GM23338 (cell line): ENCODE data around the gene RND3. TPM values are rescaled to one million over a fixed set of nuclear protein-coding genes. Genes with fewer than 3 reads are reported as not detected.

Experiments
- ATAC-seq: fragments of 200-7000 bp; cut with Tn5 transposase; 3 replicates; pipeline ENCODE4 v1.9.1; 2020
- DNase-seq: peaks from one replicate; pipeline ENCODE4 v3.0.0-alpha.2; 2015; ENCODE audit warnings: low spot score
- H2AFZ ChIP-seq: fragments of 200-600 bp; sonication (generic); 2 replicates; pipeline ENCODE4 v1.8.0; 2016; ENCODE audit warnings: antibody characterized with exemption, mild to moderate bottlenecking, moderate library complexity
- H3F3A ChIP-seq: fragments of 200-600 bp; sonication (generic); replicated peaks from 2 replicates; pipeline ENCODE4 v1.8.0; 2017; ENCODE audit warnings: antibody characterized with exemption, mixed run types, low read depth
- H3K27ac ChIP-seq: fragments of 200-600 bp; sonication (generic); 2 replicates; pipeline ENCODE4 v1.6.1; 2016; ENCODE audit warnings: low read depth
- H3K27me3 ChIP-seq: fragments of 200-600 bp; sonication (generic); 2 replicates; pipeline ENCODE4 v1.8.0; 2016; ENCODE audit warnings: mild to moderate bottlenecking, mixed run types, moderate library complexity; ENCODE audit not compliant: insufficient read depth
- H3K36me3 ChIP-seq: fragments of 200-600 bp; sonication (generic); 2 replicates; pipeline ENCODE4 v1.8.0; 2016; ENCODE audit warnings: mild to moderate bottlenecking; ENCODE audit not compliant: insufficient read depth
- H3K4me1 ChIP-seq: fragments of 200-600 bp; sonication (generic); 2 replicates; pipeline ENCODE4 v1.8.0; 2016; ENCODE audit warnings: mild to moderate bottlenecking, moderate library complexity; ENCODE audit not compliant: insufficient read depth
- H3K4me2 ChIP-seq: fragments of 200-600 bp; sonication (generic); 2 replicates; pipeline ENCODE4 v1.7.1; 2017; ENCODE audit warnings: mixed run types
- H3K4me3 ChIP-seq: fragments of 200-600 bp; sonication (generic); 2 replicates; pipeline ENCODE4 v1.6.1; 2016; ENCODE audit warnings: mixed run types
- H3K79me2 ChIP-seq: fragments of 200-600 bp; sonication (generic); replicated peaks from 2 replicates; pipeline ENCODE4 v1.8.0; 2017; ENCODE audit warnings: mild to moderate bottlenecking; ENCODE audit not compliant: insufficient read depth
- H3K9me2 ChIP-seq: fragments of 200-600 bp; sonication (generic); 2 replicates; pipeline ENCODE4 v1.8.0; 2017; ENCODE audit not compliant: insufficient read depth
- H4K20me1 ChIP-seq: fragments of 200-600 bp; sonication (generic); replicated peaks from 2 replicates; pipeline ENCODE4 v1.8.0; 2017; ENCODE audit warnings: mild to moderate bottlenecking; ENCODE audit not compliant: insufficient read depth
- H3K27ac Mint-ChIP-seq: 2 replicates; pipeline ENCODE4 v1.8.0; 2020; ENCODE audit warnings: inconsistent platforms, mild to moderate bottlenecking, moderate library complexity, mixed read lengths
- H3K27me3 Mint-ChIP-seq: 3 replicates; pipeline ENCODE4 v1.8.0; 2022; ENCODE audit warnings: low read depth, mild to moderate bottlenecking, moderate library complexity, mixed read lengths, inconsistent platforms; ENCODE audit not compliant: insufficient read depth, poor library complexity
- H3K36me3 Mint-ChIP-seq: 3 replicates; pipeline ENCODE4 v1.8.0; 2021; ENCODE audit warnings: low read depth, mild to moderate bottlenecking, inconsistent platforms, moderate library complexity, mixed read lengths
- H3K4me1 Mint-ChIP-seq: 3 replicates; pipeline ENCODE4 v1.8.0; 2020; ENCODE audit warnings: mild to moderate bottlenecking, inconsistent platforms, mixed read lengths
- H3K4me3 Mint-ChIP-seq: 3 replicates; pipeline ENCODE4 v1.8.0; 2021; ENCODE audit warnings: moderate library complexity, mild to moderate bottlenecking, inconsistent platforms, mixed read lengths
- H3K9me3 Mint-ChIP-seq: 3 replicates; pipeline ENCODE4 v1.8.0; 2020; ENCODE audit warnings: moderate library complexity, mild to moderate bottlenecking, inconsistent platforms, mixed read lengths
- CREB1 ChIP-seq: fragments of 250-450 bp; sonication (Bioruptor Pico); IDR thresholded peaks from 2 replicates; pipeline ENCODE4 v1.5.0; 2020; ENCODE audit warnings: low read depth, mild to moderate bottlenecking, moderate library complexity
- CTCF ChIP-seq, 2 experiments: fragments of 200-600 bp in 1 of 2; sonication (generic) in 1 of 2; conservative IDR thresholded peaks; 2 replicates each; pipeline versions ENCODE4 v1.5.1 to v1.6.1; 2016 to 2017; ENCODE audit warnings: antibody characterized with exemption in 2 of 2, low read depth in 2 of 2, mild to moderate bottlenecking in 2 of 2, moderate library complexity in 1 of 2
- EZH2 ChIP-seq: fragments of 200-600 bp; sonication (generic); IDR thresholded peaks from one replicate; pipeline ENCODE4 v1.8.0; 2017; ENCODE audit warnings: antibody characterized with exemption, mild to moderate bottlenecking, low read depth; ENCODE audit not compliant: unreplicated experiment
- EZH2phosphoT487 ChIP-seq: fragments of 200-600 bp; sonication (generic); IDR thresholded peaks from one replicate; pipeline ENCODE4 v1.8.1; 2018; ENCODE audit warnings: antibody characterized with exemption; ENCODE audit not compliant: unreplicated experiment
- JUNB ChIP-seq: IDR thresholded peaks from one replicate; pipeline ENCODE4 v1.6.1; 2016; ENCODE audit warnings: antibody characterized with exemption; ENCODE audit not compliant: unreplicated experiment
- NANOG ChIP-seq: IDR thresholded peaks from 2 replicates; pipeline ENCODE4 v1.6.1; 2016; ENCODE audit warnings: antibody characterized with exemption, borderline replicate concordance
- POLR2AphosphoS5 ChIP-seq: IDR thresholded peaks from 2 replicates; pipeline ENCODE4 v1.6.1; 2016; ENCODE audit warnings: antibody characterized with exemption, low read depth
- STAT1 ChIP-seq: IDR thresholded peaks from one replicate; pipeline ENCODE4 v1.6.1; 2016; ENCODE audit warnings: antibody characterized with exemption; ENCODE audit not compliant: unreplicated experiment
- ZNF331 ChIP-seq: fragments of 250-450 bp; sonication (Bioruptor Pico); IDR thresholded peaks from 2 replicates; pipeline ENCODE4 v1.5.0; 2020; ENCODE audit warnings: low read depth, mild to moderate bottlenecking, moderate library complexity
- polyA plus RNA-seq: library from polyadenylated mRNA; unstranded; fragments of >200 nt; fragmentation: Nextera tagmentation; extraction: Ambion mirVana; gene quantifications from 2 replicates; pipeline ENCODE4 v1.2.1, GENCODE V29; 2016
- total RNA-seq: library from RNA; depleted of rRNA; stranded (reverse); fragments of >200 nt; shearing (Covaris generic); gene quantifications from 2 replicates; pipeline ENCODE4 v1.2.3, GENCODE V29; 2014
- TF ChIP-seq, protein P1 (sequence below): IDR thresholded peaks from 2 replicates; pipeline ENCODE4 v1.6.1; 2016; ENCODE audit warnings: antibody characterized with exemption
- TF ChIP-seq, protein P2 (sequence below): IDR thresholded peaks from one replicate; pipeline ENCODE4 v1.6.1; 2018; ENCODE audit warnings: antibody characterized with exemption; ENCODE audit not compliant: unreplicated experiment

RND3 gene
- total and polyA plus RNA-seq, 2 experiments from 2014 or later = 48.2 to 55.3 TPM

DNA sequence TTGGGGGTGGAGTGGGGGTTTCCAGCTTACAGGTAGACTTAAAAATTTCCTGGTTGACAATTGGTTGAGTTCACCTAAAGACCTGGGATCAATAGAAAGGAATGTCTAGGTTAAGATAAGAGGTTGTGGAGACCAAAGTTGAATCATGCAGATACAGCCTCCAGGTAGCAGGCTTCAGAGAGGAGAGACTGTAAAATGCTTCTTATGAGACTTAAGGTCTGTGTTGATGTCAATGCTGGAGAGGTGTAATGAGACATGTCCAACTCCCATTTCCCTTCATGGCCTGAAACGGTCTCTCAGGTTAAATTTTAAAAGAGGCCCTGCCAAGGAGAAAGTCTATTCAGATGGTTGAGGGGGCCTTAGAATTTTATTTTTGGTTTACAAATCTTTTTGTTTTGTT, 38.5 kb upstream of the RND3 start:
- Histone ChIP-seq H3F3A (no peaks in the 10 kb centered on the region), H3K4me1 (peaks cover 20% of the 10 kb centered on the region), H3K4me2 (no peak overlapping the region), H2AFZ (no peak overlapping the region), H3K4me3 (no peak overlapping the region), H3K9me2 (0 out of 2 replicates have a peak, but pooled peaks cover 8% of the 10 kb centered on the region), H3K27me3 (no peaks in the 10 kb centered on the region), H3K27ac (no peak overlapping the region), H3K79me2 (no peaks in the 10 kb centered on the region), H3K36me3 (0 out of 2 replicates have a peak, but pooled peaks cover 3% of the 10 kb centered on the region), H4K20me1 (no peaks in the 10 kb centered on the region)
- H3K9me3 Mint-ChIP-seq = peaks cover 18% of the 10 kb centered on the region
- H3K4me1 Mint-ChIP-seq = peaks cover 18% of the 10 kb centered on the region
- TF ChIP-seq JUNB (no peak), ZNF331 (CRISPR knock-in tag) (no peak), NANOG (no peak), EZH2phosphoT487 (no peak), CTCF (conservative IDR thresholded peaks at IDR 0.05; ENCODE audit: low read depth in 2 of 2) (no peak), CREB1 (CRISPR knock-in tag) (no peak)
- TF ChIP-seq, protein P1, sequence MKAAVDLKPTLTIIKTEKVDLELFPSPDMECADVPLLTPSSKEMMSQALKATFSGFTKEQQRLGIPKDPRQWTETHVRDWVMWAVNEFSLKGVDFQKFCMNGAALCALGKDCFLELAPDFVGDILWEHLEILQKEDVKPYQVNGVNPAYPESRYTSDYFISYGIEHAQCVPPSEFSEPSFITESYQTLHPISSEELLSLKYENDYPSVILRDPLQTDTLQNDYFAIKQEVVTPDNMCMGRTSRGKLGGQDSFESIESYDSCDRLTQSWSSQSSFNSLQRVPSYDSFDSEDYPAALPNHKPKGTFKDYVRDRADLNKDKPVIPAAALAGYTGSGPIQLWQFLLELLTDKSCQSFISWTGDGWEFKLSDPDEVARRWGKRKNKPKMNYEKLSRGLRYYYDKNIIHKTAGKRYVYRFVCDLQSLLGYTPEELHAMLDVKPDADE = no peak
- no peak overlapping the region for H3K27ac Mint-ChIP-seq
- no peak overlapping the region for H3K4me3 Mint-ChIP-seq
- no peak for ATAC-seq
- H3K27me3 Mint-ChIP-seq = peaks cover 3% of the 10 kb centered on the region
- H3K36me3 Mint-ChIP-seq = peaks cover 26% of the 10 kb centered on the region
- no peak for DNase-seq

- no peak overlapping the region for H3K4me3 Mint-ChIP-seq
- no peak for TF ChIP-seq CTCF (conservative IDR thresholded peaks at IDR 0.05; ENCODE audit: low read depth in 2 of 2)
- no peak for TF ChIP-seq EZH2
- no peak for TF ChIP-seq POLR2AphosphoS5
- no peak for TF ChIP-seq STAT1
- TF ChIP-seq, protein P2, sequence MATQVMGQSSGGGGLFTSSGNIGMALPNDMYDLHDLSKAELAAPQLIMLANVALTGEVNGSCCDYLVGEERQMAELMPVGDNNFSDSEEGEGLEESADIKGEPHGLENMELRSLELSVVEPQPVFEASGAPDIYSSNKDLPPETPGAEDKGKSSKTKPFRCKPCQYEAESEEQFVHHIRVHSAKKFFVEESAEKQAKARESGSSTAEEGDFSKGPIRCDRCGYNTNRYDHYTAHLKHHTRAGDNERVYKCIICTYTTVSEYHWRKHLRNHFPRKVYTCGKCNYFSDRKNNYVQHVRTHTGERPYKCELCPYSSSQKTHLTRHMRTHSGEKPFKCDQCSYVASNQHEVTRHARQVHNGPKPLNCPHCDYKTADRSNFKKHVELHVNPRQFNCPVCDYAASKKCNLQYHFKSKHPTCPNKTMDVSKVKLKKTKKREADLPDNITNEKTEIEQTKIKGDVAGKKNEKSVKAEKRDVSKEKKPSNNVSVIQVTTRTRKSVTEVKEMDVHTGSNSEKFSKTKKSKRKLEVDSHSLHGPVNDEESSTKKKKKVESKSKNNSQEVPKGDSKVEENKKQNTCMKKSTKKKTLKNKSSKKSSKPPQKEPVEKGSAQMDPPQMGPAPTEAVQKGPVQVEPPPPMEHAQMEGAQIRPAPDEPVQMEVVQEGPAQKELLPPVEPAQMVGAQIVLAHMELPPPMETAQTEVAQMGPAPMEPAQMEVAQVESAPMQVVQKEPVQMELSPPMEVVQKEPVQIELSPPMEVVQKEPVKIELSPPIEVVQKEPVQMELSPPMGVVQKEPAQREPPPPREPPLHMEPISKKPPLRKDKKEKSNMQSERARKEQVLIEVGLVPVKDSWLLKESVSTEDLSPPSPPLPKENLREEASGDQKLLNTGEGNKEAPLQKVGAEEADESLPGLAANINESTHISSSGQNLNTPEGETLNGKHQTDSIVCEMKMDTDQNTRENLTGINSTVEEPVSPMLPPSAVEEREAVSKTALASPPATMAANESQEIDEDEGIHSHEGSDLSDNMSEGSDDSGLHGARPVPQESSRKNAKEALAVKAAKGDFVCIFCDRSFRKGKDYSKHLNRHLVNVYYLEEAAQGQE = no peak
- TF ChIP-seq CREB1 (CRISPR knock-in tag) = no peak
Observed at GRCh38 chr2:150522269-150522668, 34.8 kb upstream of the RND3 start.

More at GRCh38 chr2:150522269-150522668, 34.8 kb upstream of the RND3 start:
- ATAC-seq = no peak
- DNase-seq = no peak
- Histone ChIP-seq H3K79me2 (no peaks in the 10 kb centered on the region), H3F3A (no peaks in the 10 kb centered on the region), H3K9me2 (0 out of 2 replicates have a peak, but pooled peaks cover 3% of the 10 kb centered on the region), H3K27ac (no peak overlapping the region), H3K4me1 (no peaks in the 10 kb centered on the region), H2AFZ (no peak overlapping the region), H3K27me3 (no peaks in the 10 kb centered on the region), H4K20me1 (no peaks in the 10 kb centered on the region), H3K4me2 (no peak overlapping the region), H3K4me3 (no peak overlapping the region), H3K36me3 (0 out of 2 replicates have a peak, but pooled peaks cover 3% of the 10 kb centered on the region)
- H3K27ac Mint-ChIP-seq = no peak overlapping the region
- no peaks in the 10 kb centered on the region; the same call in 2 of the 3 replicates for H3K4me1 Mint-ChIP-seq
- peaks cover 18% of the 10 kb centered on the region for H3K9me3 Mint-ChIP-seq
- H3K36me3 Mint-ChIP-seq = peaks cover 26% of the 10 kb centered on the region
- no peaks in the 10 kb centered on the region for H3K27me3 Mint-ChIP-seq
